Tibial nerve (tissue), 4 donors: ENCODE measurements around the gene RPTOR. TPM values are rescaled to one million over a fixed set of nuclear protein-coding genes. Genes with fewer than 3 reads are reported as not detected.

Source experiments
- DNase-seq, 2 donors: peaks; one replicate each; pipeline ENCODE4 v3.0.0-alpha.2; 2019; ENCODE audit warnings: low spot score in 2 of 2
- H3K27ac ChIP-seq, 4 donors: fragments of 200-600 bp; sonication (generic) in 3 of 4; one replicate each; pipeline ENCODE4 v1.5.1; 2017 to 2019; ENCODE audit warnings: mild to moderate bottlenecking in 1 of 4
- H3K27me3 ChIP-seq, 2 donors: fragments of 200-600 bp; sonication (generic) in 1 of 2; one replicate each; pipeline versions ENCODE4 v1.5.1 to v1.6.0; 2017 to 2019
- H3K36me3 ChIP-seq, 3 donors: fragments of 200-600 bp; sonication (generic); one replicate each; pipeline ENCODE4 v1.5.1; 2018 to 2019
- H3K4me1 ChIP-seq, 4 donors: fragments of 200-600 bp; sonication (generic) in 3 of 4; one replicate each; pipeline ENCODE4 v1.5.1; 2017 to 2019
- H3K4me3 ChIP-seq, 4 donors: fragments of 200-600 bp; sonication (generic) in 3 of 4; one replicate each; pipeline ENCODE4 v1.5.1; 2017 to 2019; ENCODE audit warnings: mild to moderate bottlenecking in 1 of 4, moderate library complexity in 1 of 4
- H3K9me3 ChIP-seq, 4 donors: fragments of 200-600 bp; sonication (generic) in 3 of 4; one replicate each; pipeline ENCODE4 v1.5.1; 2017 to 2019
- CTCF ChIP-seq, 5 experiments: fragments of 200-600 bp in 3 of 5; fragments of 450-650 bp in 2 of 5; sonication (generic) in 3 of 5; IDR thresholded peaks; one replicate each; pipeline ENCODE4 v1.5.1; 2016 to 2019; ENCODE audit warnings: antibody characterized with exemption in 5 of 5, mild to moderate bottlenecking in 3 of 5, moderate library complexity in 2 of 5
- EP300 ChIP-seq, 2 donors: sonication (generic); formaldehyde crosslinking; IDR thresholded peaks; one replicate each; pipeline ENCODE4 v1.6.1; 2017; ENCODE audit warnings: antibody characterized with exemption in 2 of 2, mild to moderate bottlenecking in 1 of 2
- POLR2A ChIP-seq, 2 donors: fragments of 450-650 bp; IDR thresholded peaks; one replicate each; pipeline ENCODE4 v1.6.1; 2017; ENCODE audit warnings: antibody characterized with exemption in 2 of 2, mild to moderate bottlenecking in 2 of 2, moderate library complexity in 2 of 2
- WGBS, 2 donors: methylation state at CpG; one replicate each; pipeline ENCODE4 v1.1.5; 2018; 5-methylcytosine and 5-hydroxymethylcytosine counted together
- total RNA-seq, 4 donors: library from RNA; depleted of rRNA; stranded (reverse); fragments of >200 nt; gene quantifications; one replicate each; pipeline ENCODE4 v1.1.0, GENCODE V29; 2016

The RPTOR gene
- total RNA-seq, 4 donors from 2014 or later = 34.7 to 56.4 (median 40.1) TPM

GRCh38 chr17:80949451-80950421, 405.1 kb downstream of the RPTOR start:
- Histone ChIP-seq H3K27me3 (no peaks in the 10 kb centered on the region), H3K36me3 (peaks cover 0 to 90% (median 3%) of the 10 kb centered on the region in 3 donors), H3K4me3 (no peak overlapping the region), H3K4me1 (no peaks in the 10 kb centered on the region), H3K27ac (no peak overlapping the region), H3K9me3 (no peaks in the 10 kb centered on the region)
- WGBS, 2 donors = 84 to 89% methylated on average over 34 to 36 of the region's 44 CpGs
- TF ChIP-seq POLR2A (IDR thresholded peaks at IDR 0.05) = no peak
- no peak for TF ChIP-seq EP300 (IDR thresholded peaks at IDR 0.05)
- no peak for TF ChIP-seq CTCF (IDR thresholded peaks at IDR 0.05)
- no peak for DNase-seq

- H3K9me3 ChIP-seq = no peaks in the 10 kb centered on the region
- peaks cover 0 to 96% (median 3%) of the 10 kb centered on the region in 3 donors for H3K36me3 ChIP-seq
- H3K4me1 ChIP-seq = no peaks in the 10 kb centered on the region
- no peak for DNase-seq
- H3K4me3 ChIP-seq = no peak overlapping the region
- no peaks in the 10 kb centered on the region for H3K27me3 ChIP-seq
- no peak for TF ChIP-seq EP300 (IDR thresholded peaks at IDR 0.05)
- no peak for TF ChIP-seq CTCF (IDR thresholded peaks at IDR 0.05)
- no peak for TF ChIP-seq POLR2A (IDR thresholded peaks at IDR 0.05)
- H3K27ac ChIP-seq = no peak overlapping the region
- WGBS, 2 donors = 82 to 91% methylated on average over 12 to 17 of the region's 17 CpGs
Observed at GRCh38 chr17:80950466-80951120, 406.0 kb downstream of the RPTOR start.

GRCh38 chr17:80951121-80952090, 406.8 kb downstream of the RPTOR start:
- TF ChIP-seq POLR2A (IDR thresholded peaks at IDR 0.05) = no peak
- no peak for TF ChIP-seq EP300 (IDR thresholded peaks at IDR 0.05)
- TF ChIP-seq CTCF (IDR thresholded peaks at IDR 0.05) = no peak
- no peak for DNase-seq
- H3K36me3 ChIP-seq = peaks cover 0 to 88% (median 3%) of the 10 kb centered on the region in 3 donors
- no peak overlapping the region for H3K4me3 ChIP-seq
- no peak overlapping the region for H3K27ac ChIP-seq
- H3K4me1 ChIP-seq = no peaks in the 10 kb centered on the region
- H3K9me3 ChIP-seq = no peaks in the 10 kb centered on the region
- no peaks in the 10 kb centered on the region for H3K27me3 ChIP-seq
- 81 to 88% methylated on average over 9 to 37 of the region's 38 CpGs for WGBS, 2 donors

GRCh38 chr17:80952291-80952690, 407.7 kb downstream of the RPTOR start:
- no peaks in the 10 kb centered on the region for H3K4me1 ChIP-seq
- no peaks in the 10 kb centered on the region for H3K27me3 ChIP-seq
- WGBS, 2 donors = 80 to 93% methylated on average over 12 to 13 of the region's 16 CpGs
- H3K27ac ChIP-seq = no peak overlapping the region
- TF ChIP-seq POLR2A (IDR thresholded peaks at IDR 0.05) (no peak), EP300 (IDR thresholded peaks at IDR 0.05) (no peak), CTCF (IDR thresholded peaks at IDR 0.05) (no peak)
- no peak for DNase-seq
- no peak overlapping the region for H3K4me3 ChIP-seq
- H3K36me3 ChIP-seq = peaks cover 0 to 79% (median 3%) of the 10 kb centered on the region in 3 donors
- no peaks in the 10 kb centered on the region for H3K9me3 ChIP-seq
